Breast epithelium (tissue), 4 donors: ENCODE measurements around the gene MYADML2. TPM values are rescaled to one million over a fixed set of nuclear protein-coding genes. Genes with fewer than 3 reads are reported as not detected.

Experiments used
- DNase-seq, 2 donors: peaks; one replicate each; pipeline ENCODE4 v3.0.0-alpha.2; 2019; ENCODE audit warnings: low spot score in 2 of 2
- H3K27ac ChIP-seq, 2 donors: fragments of 200-600 bp; sonication (generic) in 1 of 2; one replicate each; pipeline ENCODE4 v1.5.1; 2016 to 2019; ENCODE audit warnings: mild to moderate bottlenecking in 1 of 2
- H3K27me3 ChIP-seq, 2 donors: fragments of 200-600 bp; sonication (generic) in 1 of 2; one replicate each; pipeline versions ENCODE4 v1.5.1 to v1.6.0; 2017 to 2019; ENCODE audit warnings: control low read depth in 1 of 2, mild to moderate bottlenecking in 1 of 2
- H3K36me3 ChIP-seq: fragments of 200-600 bp; one replicate; pipeline ENCODE4 v1.5.1; 2019
- H3K4me1 ChIP-seq, 2 donors: fragments of 200-600 bp; sonication (generic); one replicate each; pipeline ENCODE4 v1.5.1; 2016 to 2019; ENCODE audit warnings: control low read depth in 1 of 2
- H3K4me3 ChIP-seq, 3 donors: fragments of 200-600 bp; sonication (generic); 1 replicate in 2 of 3; 2 replicates in 1 of 3; pipeline ENCODE4 v1.5.1; 2016 to 2019; ENCODE audit warnings: mild to moderate bottlenecking in 3 of 3, moderate library complexity in 2 of 3
- H3K9me3 ChIP-seq, 2 donors: fragments of 200-600 bp; sonication (generic) in 1 of 2; one replicate each; pipeline ENCODE4 v1.5.1; 2016 to 2019; ENCODE audit warnings: control low read depth in 1 of 2
- CTCF ChIP-seq, 3 donors: fragments of 450-650 bp; IDR thresholded peaks; one replicate each; pipeline ENCODE4 v1.5.1; 2016 to 2017; ENCODE audit warnings: antibody characterized with exemption in 3 of 3, mild to moderate bottlenecking in 3 of 3, moderate library complexity in 3 of 3
- POLR2A ChIP-seq: fragments of 450-650 bp; IDR thresholded peaks from one replicate; pipeline ENCODE4 v1.6.1; 2016; ENCODE audit warnings: antibody characterized with exemption, mild to moderate bottlenecking, moderate library complexity
- POLR2AphosphoS5 ChIP-seq, 3 donors: sonication (generic); formaldehyde crosslinking; IDR thresholded peaks; one replicate each; pipeline ENCODE4 v1.6.1; 2017; ENCODE audit warnings: antibody characterized with exemption in 3 of 3
- intact Hi-C: fragments of 100-400 bp; cut with DNase I; formaldehyde crosslinking; loops from one replicate; pipeline ENCODE4 v1.15.1; 2023; ENCODE audit warnings: low total_unique reads
- total RNA-seq, 3 donors: library from RNA; depleted of rRNA; stranded (reverse); fragments of >200 nt; gene quantifications; one replicate each; pipeline ENCODE4 v1.1.0, GENCODE V29; 2016

Gene MYADML2
- total RNA-seq, 3 donors from 2014 or later, result not detected

DNA sequence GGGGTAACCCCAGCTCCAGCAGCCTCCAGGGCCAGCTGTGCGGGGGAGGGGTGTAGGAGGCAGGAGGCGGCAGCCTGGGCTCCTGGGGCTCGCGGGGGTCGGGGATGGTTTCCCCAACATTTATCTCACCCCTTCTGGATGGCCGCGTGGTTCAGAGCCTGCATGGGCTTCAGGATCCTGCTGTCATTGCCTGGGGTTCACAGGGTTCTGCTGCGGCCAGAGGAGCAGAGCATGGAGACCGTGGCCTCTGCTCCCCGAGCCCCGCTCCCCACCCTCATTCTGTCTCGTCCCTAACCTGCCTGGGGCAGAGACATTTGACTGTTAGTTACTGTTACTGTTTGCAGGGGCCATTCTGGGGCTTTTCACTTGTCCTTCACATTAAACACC lies 4.9 kb downstream of the MYADML2 start:
- no peak overlapping the region for H3K4me3 ChIP-seq
- H3K9me3 ChIP-seq, result no peaks in the 10 kb centered on the region
- DNase-seq, result no peak
- no peaks in the 10 kb centered on the region for H3K27me3 ChIP-seq
- intact Hi-C loops, result no loop called here
- H3K27ac ChIP-seq, result no peak overlapping the region
- no peaks in the 10 kb centered on the region for H3K36me3 ChIP-seq
- peaks cover 0 to 5% of the 10 kb centered on the region in 2 donors for H3K4me1 ChIP-seq
- TF ChIP-seq CTCF (IDR thresholded peaks at IDR 0.05) (no peak), POLR2A (no peak), POLR2AphosphoS5 (IDR thresholded peaks at IDR 0.05) (no peak)

DNA sequence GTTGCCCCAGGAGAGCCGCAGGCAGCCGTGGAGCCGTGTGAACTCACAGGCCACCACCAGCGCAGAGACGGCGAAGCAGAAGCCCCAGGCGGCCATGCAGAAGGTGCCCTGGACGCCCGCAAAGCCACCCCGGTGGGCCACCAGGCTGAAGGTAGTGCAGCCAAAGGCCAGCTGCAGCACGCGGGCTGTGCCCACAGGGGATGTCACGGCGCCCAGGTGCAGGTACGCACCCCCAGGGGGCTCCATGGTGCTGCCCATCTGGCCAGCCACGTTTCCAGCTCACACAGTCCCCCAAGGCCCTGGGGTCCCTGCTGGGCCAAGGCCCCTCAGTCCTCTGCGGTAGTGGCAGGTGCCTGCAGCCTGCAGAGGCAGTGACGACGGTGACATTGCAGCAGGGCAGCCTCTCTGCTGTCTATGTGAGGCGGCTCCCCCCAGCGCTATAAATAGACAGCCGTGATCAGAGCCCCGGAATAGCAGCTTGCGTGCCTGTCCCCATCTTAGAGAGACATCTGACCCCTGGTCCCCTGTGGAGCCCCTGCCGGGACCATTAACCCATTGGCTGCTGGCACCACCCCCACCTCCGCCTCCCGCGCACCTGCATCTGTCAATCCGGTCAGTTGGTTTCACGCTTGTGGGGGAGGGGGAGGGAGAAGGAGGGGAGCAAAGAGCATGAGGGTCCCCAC lies 5.4 kb downstream of the MYADML2 start:
- no peaks in the 10 kb centered on the region for H3K27me3 ChIP-seq

DNA sequence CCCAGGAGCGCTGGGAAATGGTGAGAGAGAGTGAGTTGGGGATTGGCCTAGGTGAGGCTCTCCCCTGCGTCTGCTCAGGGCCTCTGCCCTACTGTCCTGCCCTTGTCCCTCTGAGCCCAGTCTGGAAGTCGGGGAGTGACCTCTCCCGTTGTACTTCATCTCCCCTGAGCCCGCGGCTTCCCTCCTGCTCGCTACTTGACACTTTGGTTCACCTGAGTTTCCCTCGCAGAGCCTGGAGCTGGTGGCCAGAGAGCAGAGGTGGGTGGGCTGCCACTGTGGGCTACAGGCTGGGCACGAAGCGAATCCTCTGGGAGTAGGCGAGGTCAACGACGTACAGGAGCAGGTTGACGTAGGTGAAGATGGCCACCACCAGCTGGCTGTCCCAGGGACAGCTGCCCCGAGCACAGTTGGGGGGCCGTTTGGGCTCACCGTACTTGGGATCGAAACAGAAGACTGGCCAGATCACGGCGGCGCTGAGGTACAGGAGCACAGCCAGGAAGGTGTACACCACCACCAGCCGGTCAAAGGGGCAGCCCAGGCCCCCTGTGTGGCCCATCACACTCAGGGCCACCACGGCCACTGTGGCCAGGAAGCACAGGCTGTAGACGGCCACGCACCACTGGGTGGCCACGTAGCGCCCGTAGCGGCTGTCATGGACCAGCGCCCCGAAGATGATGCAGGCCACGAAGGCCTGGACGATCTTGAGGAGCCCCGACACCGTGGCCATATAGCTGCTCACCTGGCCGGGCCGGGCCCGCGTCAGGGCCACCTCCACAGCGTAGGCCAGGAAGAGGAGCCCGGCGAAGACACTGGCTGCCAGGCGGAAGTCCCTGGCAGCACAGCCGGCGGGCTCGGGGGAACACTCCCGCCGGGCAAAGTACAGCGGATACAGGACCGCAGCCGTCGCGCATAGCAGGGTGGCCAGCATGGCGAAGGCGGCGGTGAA lies 6.2 kb downstream of the MYADML2 start:
- Histone ChIP-seq H3K4me3 (peak overlapping the region in 1 of 3 donors; percentile 25), H3K36me3 (no peaks in the 10 kb centered on the region), H3K27ac (peak overlapping the region; percentile 50 to 75), H3K4me1 (peaks cover 0 to 5% of the 10 kb centered on the region in 2 donors), H3K9me3 (no peaks in the 10 kb centered on the region), H3K27me3 (no peaks in the 10 kb centered on the region)
- intact Hi-C loops, result no loop called here
- DNase-seq, result no peak
- TF ChIP-seq POLR2A (no peak), POLR2AphosphoS5 (IDR thresholded peaks at IDR 0.05) (no peak), CTCF (IDR thresholded peaks at IDR 0.05) (no peak)

More for the DNA sequence above, 5.4 kb downstream of the MYADML2 start:
- Histone ChIP-seq H3K36me3 (no peaks in the 10 kb centered on the region), H3K27ac (no peak overlapping the region), H3K4me3 (no peak overlapping the region), H3K9me3 (no peaks in the 10 kb centered on the region), H3K4me1 (peaks cover 0 to 5% of the 10 kb centered on the region in 2 donors)
- intact Hi-C loops, result no loop called here
- DNase-seq, result no peak
- TF ChIP-seq CTCF (IDR thresholded peaks at IDR 0.05), result no peak
- TF ChIP-seq POLR2AphosphoS5 (IDR thresholded peaks at IDR 0.05), result no peak
- no peak for TF ChIP-seq POLR2A

GRCh38 chr17:81939881-81940385 lies 7.1 kb downstream of the MYADML2 start:
- H3K36me3 ChIP-seq, result no peaks in the 10 kb centered on the region
- H3K4me3 ChIP-seq, result peak overlapping the region in 2 of 3 donors; percentile 25 to 57
- H3K27ac ChIP-seq, result peak overlapping the region; percentile 50 to 75
- no peak for DNase-seq
- no peaks in the 10 kb centered on the region for H3K9me3 ChIP-seq
- intact Hi-C loops, result no loop called here
- no peaks in the 10 kb centered on the region for H3K27me3 ChIP-seq
- no peak for TF ChIP-seq POLR2A
- no peak for TF ChIP-seq POLR2AphosphoS5 (IDR thresholded peaks at IDR 0.05)
- no peak for TF ChIP-seq CTCF (IDR thresholded peaks at IDR 0.05)
- peaks cover 0 to 5% of the 10 kb centered on the region in 2 donors for H3K4me1 ChIP-seq
